Measurements from ENCODE around the gene CDKAL1.

Gene CDKAL1

DNA sequence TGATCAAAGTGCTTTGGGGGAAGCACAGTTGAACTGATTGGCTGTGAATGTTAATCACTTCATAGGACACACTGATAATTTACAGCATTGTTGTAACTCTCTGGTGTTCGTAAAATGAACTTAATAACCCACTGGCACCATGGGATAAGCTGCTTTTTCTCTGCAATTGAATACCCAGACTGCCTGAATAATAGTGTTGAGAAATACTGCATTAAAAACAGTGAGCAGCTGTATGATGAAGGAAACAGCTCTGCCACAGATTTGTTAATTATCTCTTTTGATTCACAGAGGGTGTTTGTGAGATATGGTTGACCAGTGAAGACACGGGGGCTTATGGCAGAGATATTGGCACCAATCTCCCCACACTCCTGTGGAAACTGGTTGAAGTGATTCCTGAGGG lies 420.9 kb downstream of the CDKAL1 start:
- CTCF ChIA-PET, result interaction anchor here (0.6 kb wide), 1 partner anchor 193 kb away, joined by 3 read pairs; no protein-coding TSS in a partner anchor

GRCh38 chr6:20955751-20956150 lies 421.5 kb downstream of the CDKAL1 start:
- CTCF ChIA-PET, result no interaction called here
- POLR2A ChIA-PET, result no interaction called here
- TF ChIP-seq ELF4 (IDR thresholded peaks at IDR 0.05) (no peak), HDGF (IDR thresholded peaks at IDR 0.05; ENCODE audit: borderline replicate concordance) (no peak), FOXK2 (IDR thresholded peaks at IDR 0.05) (no peak), SUZ12 (IDR thresholded peaks at IDR 0.05) (no peak), ZNF384 (IDR thresholded peaks at IDR 0.05) (no peak), FOXM1 (IDR thresholded peaks at IDR 0.05; ENCODE audit: borderline replicate concordance) (no peak), ARNT (IDR thresholded peaks at IDR 0.05) (no peak), PKNOX1 (IDR thresholded peaks at IDR 0.05) (no peak), TARDBP (IDR thresholded peaks at IDR 0.05) (no peak), CTBP1 (IDR thresholded peaks at IDR 0.05; ENCODE audit: borderline replicate concordance) (no peak), NFRKB (IDR thresholded peaks at IDR 0.05) (no peak), L3MBTL2 (conservative IDR thresholded peaks at IDR 0.05) (no peak), SP1 (IDR thresholded peaks at IDR 0.05) (no peak), LEF1 (IDR thresholded peaks at IDR 0.05; ENCODE audit: borderline replicate concordance) (no peak), FOXA1 (IDR thresholded peaks at IDR 0.05) (no peak), BHLHE40 (IDR thresholded peaks at IDR 0.05; ENCODE audit: borderline replicate concordance) (no peak)
- DNase-seq (ENCODE audit: extremely low spot score), result no peak

More for the DNA sequence above, 420.9 kb downstream of the CDKAL1 start:
- DNase-seq (ENCODE audit: extremely low spot score), result no peak
- no peak for TF ChIP-seq NFRKB (IDR thresholded peaks at IDR 0.05)
- no peak for TF ChIP-seq ARNT (IDR thresholded peaks at IDR 0.05)
- TF ChIP-seq FOXA1 (IDR thresholded peaks at IDR 0.05), result no peak
- no peak for TF ChIP-seq L3MBTL2 (conservative IDR thresholded peaks at IDR 0.05)
- TF ChIP-seq ZNF384 (IDR thresholded peaks at IDR 0.05), result no peak
- TF ChIP-seq CTBP1 (IDR thresholded peaks at IDR 0.05; ENCODE audit: borderline replicate concordance), result no peak
- no peak for TF ChIP-seq FOXK2 (IDR thresholded peaks at IDR 0.05)
- no peak for TF ChIP-seq ELF4 (IDR thresholded peaks at IDR 0.05)
- POLR2A ChIA-PET, result no interaction called here

DNA sequence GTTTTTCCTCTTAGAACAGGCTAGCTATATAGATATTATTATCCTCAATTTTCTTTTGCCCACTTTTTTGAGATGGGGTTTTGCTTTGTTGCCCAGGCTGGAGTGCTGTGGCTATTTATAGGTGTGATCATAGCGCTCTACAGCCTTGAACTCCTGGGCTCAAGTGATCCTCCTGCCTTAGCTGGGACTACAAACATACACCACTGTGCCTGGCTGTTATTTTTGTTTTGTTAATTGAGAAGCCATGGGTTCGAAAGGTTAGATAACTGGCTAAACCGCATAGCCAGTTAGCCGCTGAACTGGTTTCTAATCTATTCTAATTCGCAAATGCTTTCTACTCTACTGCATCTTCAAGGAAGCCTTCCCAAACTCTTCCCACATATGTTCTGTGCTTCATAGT lies 425.8 kb downstream of the CDKAL1 start:
- DNase-seq (ENCODE audit: extremely low spot score), result no peak
- ChIA-PET CTCF (no interaction called here), POLR2A (no interaction called here)
- TF ChIP-seq FOXA1 (IDR thresholded peaks at IDR 0.05) (no peak), BHLHE40 (IDR thresholded peaks at IDR 0.05; ENCODE audit: borderline replicate concordance) (no peak)

DNA sequence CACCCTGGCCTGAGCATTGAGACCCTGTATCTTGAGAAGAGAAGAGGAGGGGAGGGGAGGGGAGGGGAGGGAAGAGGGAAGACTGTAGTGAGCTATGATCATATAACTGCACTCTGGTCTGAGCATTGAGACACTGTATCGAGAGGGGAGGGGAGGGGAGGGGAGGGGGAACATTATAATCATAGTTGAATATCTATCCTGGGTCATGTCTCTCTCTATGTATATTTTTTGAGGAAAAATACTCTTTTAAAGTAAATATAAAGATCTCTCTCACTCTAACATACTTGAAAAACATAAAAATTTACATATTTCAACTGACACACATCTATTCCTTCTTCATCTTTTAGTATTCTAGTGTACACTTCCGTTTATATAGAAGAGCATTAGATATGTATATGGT lies 431.0 kb downstream of the CDKAL1 start:
- TF ChIP-seq NFRKB (IDR thresholded peaks at IDR 0.05) (no peak), HDGF (IDR thresholded peaks at IDR 0.05; ENCODE audit: borderline replicate concordance) (no peak), FOXK2 (IDR thresholded peaks at IDR 0.05) (no peak), FOXM1 (IDR thresholded peaks at IDR 0.05; ENCODE audit: borderline replicate concordance) (no peak), ZNF384 (IDR thresholded peaks at IDR 0.05) (no peak), TARDBP (IDR thresholded peaks at IDR 0.05) (no peak), BHLHE40 (IDR thresholded peaks at IDR 0.05; ENCODE audit: borderline replicate concordance) (no peak), LEF1 (IDR thresholded peaks at IDR 0.05; ENCODE audit: borderline replicate concordance) (no peak), SP1 (IDR thresholded peaks at IDR 0.05) (no peak), ARNT (IDR thresholded peaks at IDR 0.05) (no peak), FOXA1 (IDR thresholded peaks at IDR 0.05) (no peak), ELF4 (IDR thresholded peaks at IDR 0.05) (no peak), PKNOX1 (IDR thresholded peaks at IDR 0.05) (no peak)
- ChIA-PET POLR2A (no interaction called here), CTCF (no interaction called here)
- DNase-seq (ENCODE audit: extremely low spot score), result no peak

GRCh38 chr6:20965915-20966314 lies 431.7 kb downstream of the CDKAL1 start:
- no peak for DNase-seq (ENCODE audit: extremely low spot score)
- ChIA-PET POLR2A (no interaction called here), CTCF (no interaction called here)
- TF ChIP-seq LEF1 (IDR thresholded peaks at IDR 0.05; ENCODE audit: borderline replicate concordance) (no peak), ZNF384 (IDR thresholded peaks at IDR 0.05) (no peak), L3MBTL2 (conservative IDR thresholded peaks at IDR 0.05) (no peak)

DNA sequence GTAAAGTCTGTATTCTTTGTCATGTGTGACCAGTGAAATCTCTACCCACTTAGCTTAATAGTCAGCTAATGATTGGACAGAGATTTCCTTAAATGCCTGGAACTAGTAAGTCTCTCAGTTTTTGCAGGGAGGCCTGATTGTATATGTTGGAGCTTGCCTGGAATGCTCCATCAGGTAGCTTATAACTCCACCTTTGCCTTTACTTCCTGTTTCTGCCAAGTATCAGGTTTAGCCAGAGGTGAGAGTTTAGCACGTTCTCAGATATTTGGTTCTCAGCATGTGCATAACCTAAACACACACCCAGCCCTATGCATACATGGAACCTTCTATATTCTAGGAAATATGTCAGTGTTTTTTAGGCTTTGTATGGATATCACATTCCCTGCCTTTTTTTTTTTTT lies 435.3 kb downstream of the CDKAL1 start:
- CTCF ChIA-PET, result no interaction called here
- TF ChIP-seq FOXK2 (IDR thresholded peaks at IDR 0.05) (no peak), NFRKB (IDR thresholded peaks at IDR 0.05) (no peak), HDGF (IDR thresholded peaks at IDR 0.05; ENCODE audit: borderline replicate concordance) (no peak), CTBP1 (IDR thresholded peaks at IDR 0.05; ENCODE audit: borderline replicate concordance) (no peak), BHLHE40 (IDR thresholded peaks at IDR 0.05; ENCODE audit: borderline replicate concordance) (no peak), ZNF384 (IDR thresholded peaks at IDR 0.05) (no peak), SP1 (IDR thresholded peaks at IDR 0.05) (no peak), LEF1 (IDR thresholded peaks at IDR 0.05; ENCODE audit: borderline replicate concordance) (no peak), SUZ12 (IDR thresholded peaks at IDR 0.05) (no peak), FOXA1 (IDR thresholded peaks at IDR 0.05) (no peak), ELF4 (IDR thresholded peaks at IDR 0.05) (no peak), L3MBTL2 (conservative IDR thresholded peaks at IDR 0.05) (no peak), TARDBP (IDR thresholded peaks at IDR 0.05) (no peak), PKNOX1 (IDR thresholded peaks at IDR 0.05) (no peak), ARNT (IDR thresholded peaks at IDR 0.05) (no peak), FOXM1 (IDR thresholded peaks at IDR 0.05; ENCODE audit: borderline replicate concordance) (no peak)
- POLR2A ChIA-PET, result no interaction called here
- no peak for DNase-seq (ENCODE audit: extremely low spot score)

- ChIA-PET CTCF (no interaction called here), POLR2A (no interaction called here)
- no peak for DNase-seq (ENCODE audit: extremely low spot score)
These were observed 442.2 kb downstream of the CDKAL1 start for GRCh38 chr6:20976391-20976918.

More at GRCh38 chr6:20976391-20976918, 442.2 kb downstream of the CDKAL1 start:
- TF ChIP-seq LEF1 (IDR thresholded peaks at IDR 0.05; ENCODE audit: borderline replicate concordance), result no peak
- no peak for TF ChIP-seq TARDBP (IDR thresholded peaks at IDR 0.05)
- no peak for TF ChIP-seq PKNOX1 (IDR thresholded peaks at IDR 0.05)
- no peak for TF ChIP-seq L3MBTL2 (conservative IDR thresholded peaks at IDR 0.05)
- no peak for TF ChIP-seq FOXK2 (IDR thresholded peaks at IDR 0.05)
- no peak for TF ChIP-seq SUZ12 (IDR thresholded peaks at IDR 0.05)
- no peak for TF ChIP-seq ZNF384 (IDR thresholded peaks at IDR 0.05)
- no peak for TF ChIP-seq BHLHE40 (IDR thresholded peaks at IDR 0.05; ENCODE audit: borderline replicate concordance)
- no peak for TF ChIP-seq ARNT (IDR thresholded peaks at IDR 0.05)
- no peak for TF ChIP-seq ELF4 (IDR thresholded peaks at IDR 0.05)
- no peak for TF ChIP-seq FOXA1 (IDR thresholded peaks at IDR 0.05)
- no peak for TF ChIP-seq FOXM1 (IDR thresholded peaks at IDR 0.05; ENCODE audit: borderline replicate concordance)
- TF ChIP-seq NFRKB (IDR thresholded peaks at IDR 0.05), result no peak
